Neural progenitor cell (in vitro differentiated cells): ENCODE data around the gene PCSK2.

Source experiments
- EZH2 ChIP-seq: fragments of 200-600 bp; sonication (generic); IDR thresholded peaks from 2 replicates; pipeline ENCODE4 v1.6.1; 2017; ENCODE audit warnings: antibody characterized with exemption, mild to moderate bottlenecking, moderate library complexity
- EZH2phosphoT487 ChIP-seq: fragments of 200-600 bp; sonication (generic); IDR thresholded peaks from 2 replicates; pipeline ENCODE4 v1.6.1; 2017; ENCODE audit warnings: antibody characterized with exemption
- TF ChIP-seq, protein P1 (sequence below): fragments of 200-600 bp; sonication (generic); IDR thresholded peaks from 2 replicates; pipeline ENCODE4 v1.5.1; 2017; ENCODE audit warnings: antibody characterized with exemption, mild to moderate bottlenecking

GRCh38 chr20:17522528-17522927, 295.7 kb downstream of the PCSK2 start:
- TF ChIP-seq, protein P1, sequence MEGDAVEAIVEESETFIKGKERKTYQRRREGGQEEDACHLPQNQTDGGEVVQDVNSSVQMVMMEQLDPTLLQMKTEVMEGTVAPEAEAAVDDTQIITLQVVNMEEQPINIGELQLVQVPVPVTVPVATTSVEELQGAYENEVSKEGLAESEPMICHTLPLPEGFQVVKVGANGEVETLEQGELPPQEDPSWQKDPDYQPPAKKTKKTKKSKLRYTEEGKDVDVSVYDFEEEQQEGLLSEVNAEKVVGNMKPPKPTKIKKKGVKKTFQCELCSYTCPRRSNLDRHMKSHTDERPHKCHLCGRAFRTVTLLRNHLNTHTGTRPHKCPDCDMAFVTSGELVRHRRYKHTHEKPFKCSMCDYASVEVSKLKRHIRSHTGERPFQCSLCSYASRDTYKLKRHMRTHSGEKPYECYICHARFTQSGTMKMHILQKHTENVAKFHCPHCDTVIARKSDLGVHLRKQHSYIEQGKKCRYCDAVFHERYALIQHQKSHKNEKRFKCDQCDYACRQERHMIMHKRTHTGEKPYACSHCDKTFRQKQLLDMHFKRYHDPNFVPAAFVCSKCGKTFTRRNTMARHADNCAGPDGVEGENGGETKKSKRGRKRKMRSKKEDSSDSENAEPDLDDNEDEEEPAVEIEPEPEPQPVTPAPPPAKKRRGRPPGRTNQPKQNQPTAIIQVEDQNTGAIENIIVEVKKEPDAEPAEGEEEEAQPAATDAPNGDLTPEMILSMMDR = no peak
- TF ChIP-seq EZH2 = no peak
- TF ChIP-seq EZH2phosphoT487 = no peak
